ENCODE measurements around the gene CD80. TPM values are rescaled to one million over a fixed set of nuclear protein-coding genes. Genes with fewer than 3 reads are reported as not detected.

CD80 gene
- total RNA-seq, 4 donors from 2014 or later = 0.50 to 0.96 (median 0.93) TPM; not detected in 1

DNA sequence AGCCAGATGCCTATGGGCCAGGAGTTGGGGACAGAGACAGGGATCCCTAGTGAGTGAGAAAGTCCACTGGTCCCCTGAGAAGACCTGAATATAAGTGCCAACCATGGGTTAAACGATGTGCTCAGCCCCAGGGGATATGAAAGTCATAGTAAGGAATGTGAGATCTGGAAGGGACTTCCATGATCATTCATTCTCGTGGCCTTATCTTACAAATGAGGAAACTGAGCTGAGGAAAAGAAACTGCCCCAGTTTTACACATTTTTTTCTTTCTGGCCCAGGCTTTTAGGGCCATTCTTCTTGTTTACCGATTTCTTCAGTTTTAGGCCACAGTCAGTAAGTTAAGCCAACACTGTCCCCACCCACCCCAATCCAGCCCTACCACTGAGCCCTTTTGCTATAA, 11.1 kb downstream of the CD80 start:
- TF ChIP-seq, protein P1, sequence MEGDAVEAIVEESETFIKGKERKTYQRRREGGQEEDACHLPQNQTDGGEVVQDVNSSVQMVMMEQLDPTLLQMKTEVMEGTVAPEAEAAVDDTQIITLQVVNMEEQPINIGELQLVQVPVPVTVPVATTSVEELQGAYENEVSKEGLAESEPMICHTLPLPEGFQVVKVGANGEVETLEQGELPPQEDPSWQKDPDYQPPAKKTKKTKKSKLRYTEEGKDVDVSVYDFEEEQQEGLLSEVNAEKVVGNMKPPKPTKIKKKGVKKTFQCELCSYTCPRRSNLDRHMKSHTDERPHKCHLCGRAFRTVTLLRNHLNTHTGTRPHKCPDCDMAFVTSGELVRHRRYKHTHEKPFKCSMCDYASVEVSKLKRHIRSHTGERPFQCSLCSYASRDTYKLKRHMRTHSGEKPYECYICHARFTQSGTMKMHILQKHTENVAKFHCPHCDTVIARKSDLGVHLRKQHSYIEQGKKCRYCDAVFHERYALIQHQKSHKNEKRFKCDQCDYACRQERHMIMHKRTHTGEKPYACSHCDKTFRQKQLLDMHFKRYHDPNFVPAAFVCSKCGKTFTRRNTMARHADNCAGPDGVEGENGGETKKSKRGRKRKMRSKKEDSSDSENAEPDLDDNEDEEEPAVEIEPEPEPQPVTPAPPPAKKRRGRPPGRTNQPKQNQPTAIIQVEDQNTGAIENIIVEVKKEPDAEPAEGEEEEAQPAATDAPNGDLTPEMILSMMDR (IDR thresholded peaks at IDR 0.05) = no peak
- DNase-seq (ENCODE audit: low spot score) = no peak
- ATAC-seq (ENCODE audit: low FRiP score) = no peak

DNA sequence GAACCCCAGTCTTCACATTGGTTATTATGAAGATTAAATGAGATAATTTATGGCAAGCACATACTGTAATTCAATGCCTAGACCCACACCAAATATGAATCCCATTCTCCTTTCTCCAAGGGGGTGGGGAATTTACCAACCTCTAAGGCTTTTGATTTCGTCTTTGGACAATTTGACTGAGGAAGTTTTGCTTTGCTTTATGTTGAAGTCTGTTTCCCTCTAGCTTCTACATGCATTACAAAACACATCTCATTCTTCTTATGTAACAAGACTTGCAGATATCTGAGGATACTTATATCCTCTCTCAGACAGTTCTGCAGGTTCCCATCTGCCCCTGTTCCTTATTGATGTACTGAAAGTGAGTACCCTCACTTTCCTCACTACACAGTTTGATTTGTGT, 12.2 kb downstream of the CD80 start:
- ATAC-seq (ENCODE audit: low FRiP score) (no peak), DNase-seq (ENCODE audit: low spot score) (no peak)
- TF ChIP-seq, protein P1 (IDR thresholded peaks at IDR 0.05) = no peak

DNA sequence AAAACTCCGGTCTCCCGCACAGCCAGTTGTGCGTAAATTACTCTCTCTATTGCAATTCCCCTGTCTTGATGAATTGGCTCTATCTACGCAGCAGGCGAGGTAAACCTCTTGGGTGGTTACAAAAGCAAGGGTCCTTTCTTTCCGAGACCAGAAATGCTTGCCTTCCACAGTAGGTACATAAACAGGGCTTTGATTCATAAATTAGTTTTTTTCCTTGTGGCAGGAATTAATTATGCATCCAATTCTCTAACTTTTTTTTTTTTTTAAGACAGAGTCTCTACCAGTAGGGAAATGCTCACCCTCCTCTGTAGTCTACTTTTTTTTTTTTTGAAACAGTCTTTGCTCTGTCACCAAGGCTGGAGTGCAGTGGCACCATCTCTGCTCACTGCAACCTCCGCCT, 16.3 kb downstream of the CD80 start:
- DNase-seq (ENCODE audit: low spot score) (no peak), ATAC-seq (ENCODE audit: low FRiP score) (no peak)
- TF ChIP-seq, protein P1 (IDR thresholded peaks at IDR 0.05) = no peak

DNA sequence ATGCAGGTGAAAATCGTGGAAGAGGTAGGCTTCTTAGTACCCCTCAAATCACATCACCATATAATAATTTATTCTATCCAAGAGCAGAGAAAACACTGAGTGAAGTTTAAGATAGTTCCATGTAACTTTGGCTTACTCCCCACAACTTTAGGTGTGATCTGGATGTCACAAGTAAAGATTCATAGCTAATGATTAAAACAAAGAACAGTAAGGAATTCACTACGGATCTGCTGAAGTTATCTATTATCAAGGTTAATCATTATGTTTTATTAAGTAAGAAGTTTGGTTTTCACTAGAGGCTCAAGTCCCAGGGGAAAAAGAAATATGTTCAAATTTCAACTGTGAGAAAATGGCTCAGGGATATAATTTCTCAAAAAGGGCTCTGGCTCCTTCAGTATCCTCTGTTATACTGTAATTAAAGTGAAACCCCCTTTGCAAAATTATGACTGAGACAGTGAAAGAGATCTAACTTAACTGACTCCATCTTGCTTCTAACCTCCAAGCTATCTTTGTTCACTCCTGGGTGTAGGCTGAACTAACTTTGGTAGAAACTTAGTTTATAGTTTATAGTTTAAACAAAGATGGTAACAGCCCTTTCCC, 17.1 kb downstream of the CD80 start:
- ATAC-seq (ENCODE audit: low FRiP score) (no peak), DNase-seq (ENCODE audit: low spot score) (no peak)
- TF ChIP-seq, protein P1 (IDR thresholded peaks at IDR 0.05) = no peak

DNA sequence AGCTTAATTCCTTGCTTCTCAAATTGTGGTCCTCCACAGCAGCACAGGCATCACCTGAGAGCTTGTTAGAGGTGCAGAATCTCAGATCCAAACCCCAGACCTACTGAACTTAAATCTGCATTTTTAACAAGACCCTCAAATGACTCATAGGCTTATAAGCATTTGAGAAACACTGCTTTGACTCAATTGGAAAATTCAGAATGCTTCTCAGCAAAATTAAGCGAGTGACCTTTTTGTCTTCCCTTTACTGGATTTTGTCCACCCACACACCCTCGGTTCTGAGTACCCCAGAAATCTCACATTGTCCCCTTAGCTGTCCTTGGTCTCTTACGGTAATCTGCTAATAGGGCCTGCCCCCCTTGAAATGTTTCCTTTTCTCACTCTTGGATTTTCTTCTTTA, 17.9 kb downstream of the CD80 start:
- DNase-seq (ENCODE audit: low spot score) = no peak
- ATAC-seq (ENCODE audit: low FRiP score) = no peak
- TF ChIP-seq, protein P1 (IDR thresholded peaks at IDR 0.05) = no peak

DNA sequence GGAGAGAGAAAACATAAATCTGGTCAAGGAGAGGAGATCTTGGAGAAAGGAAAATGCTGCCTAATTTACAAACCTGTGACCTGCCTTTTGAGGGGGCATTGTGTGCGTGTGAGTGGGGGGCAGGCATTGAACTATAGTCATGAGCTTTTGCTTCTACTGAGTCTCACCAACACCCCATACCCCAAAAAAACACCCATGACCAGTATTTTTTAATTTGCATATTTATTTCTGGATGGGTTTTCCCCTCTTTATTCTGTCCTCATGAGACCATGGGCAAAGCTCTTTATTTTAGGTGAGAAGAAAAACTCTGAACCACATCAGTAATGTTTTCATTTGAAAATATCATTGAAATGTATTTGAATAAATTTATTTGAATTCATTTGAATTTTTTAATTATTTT, 20.6 kb downstream of the CD80 start:
- TF ChIP-seq, protein P1 (IDR thresholded peaks at IDR 0.05) = no peak
- DNase-seq (ENCODE audit: low spot score) (no peak), ATAC-seq (ENCODE audit: low FRiP score) (no peak)

DNA sequence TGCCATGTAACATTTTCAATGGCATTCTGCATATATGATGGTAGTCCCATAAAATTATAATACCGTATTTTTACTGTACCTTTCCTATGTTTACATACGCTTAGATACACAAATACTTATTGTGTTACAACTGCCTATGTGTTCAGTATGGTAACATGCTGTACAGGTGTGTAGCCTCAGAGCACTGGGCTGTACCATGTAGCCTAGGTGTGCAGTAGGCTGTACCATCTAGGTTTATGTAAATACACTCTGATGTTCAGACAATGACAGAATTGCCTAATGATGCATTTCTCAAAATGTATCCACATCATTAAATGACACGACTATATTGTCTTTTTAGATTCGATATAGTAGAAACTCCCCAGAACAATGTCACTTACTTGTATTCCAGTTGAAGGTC, 22.7 kb downstream of the CD80 start:
- DNase-seq (ENCODE audit: low spot score) (no peak), ATAC-seq (ENCODE audit: low FRiP score) (no peak)
- TF ChIP-seq, protein P1 (IDR thresholded peaks at IDR 0.05) = no peak

All from omental fat pad (tissue), 4 donors.